Liver (tissue), 9 donors: Measurements from ENCODE around the gene GPD2. TPM values are rescaled to one million over a fixed set of nuclear protein-coding genes. Genes with fewer than 3 reads are reported as not detected.

Experiments used
- DNase-seq: peaks from one replicate; pipeline ENCODE4 v3.0.0-alpha.2; 2017; ENCODE audit warnings: low spot score
- H3K27ac ChIP-seq, 2 donors: one replicate each; pipeline ENCODE4 v1.7.0; 2013; ENCODE audit warnings: inconsistent platforms in 2 of 2, low read length in 2 of 2, control low read depth in 1 of 2, low read depth in 1 of 2, mild to moderate bottlenecking in 1 of 2
- H3K27me3 ChIP-seq, 4 donors: one replicate each; pipeline versions ENCODE4 v1.6.1 to v1.7.0; 2013; ENCODE audit warnings: low read length in 3 of 4, inconsistent platforms in 1 of 4, mild to moderate bottlenecking in 1 of 4, moderate library complexity in 1 of 4; ENCODE audit not compliant: control insufficient read depth in 4 of 4, insufficient read depth in 4 of 4
- H3K36me3 ChIP-seq, 4 donors: one replicate each; pipeline versions ENCODE4 v1.6.1 to v1.7.0; 2013; ENCODE audit warnings: low read length in 3 of 4, mild to moderate bottlenecking in 3 of 4, low read depth in 1 of 4, moderate library complexity in 1 of 4; ENCODE audit not compliant: control insufficient read depth in 4 of 4, insufficient read depth in 3 of 4
- H3K4me1 ChIP-seq, 4 donors: one replicate each; pipeline versions ENCODE4 v1.6.1 to v1.7.0; 2013; ENCODE audit warnings: low read length in 3 of 4, mild to moderate bottlenecking in 3 of 4, moderate library complexity in 1 of 4; ENCODE audit not compliant: control insufficient read depth in 4 of 4, insufficient read depth in 4 of 4
- H3K4me3 ChIP-seq, 3 donors: one replicate each; pipeline versions ENCODE4 v1.6.1 to v1.7.0; 2013; ENCODE audit warnings: low read length in 3 of 3, control low read depth in 1 of 3, low read depth in 1 of 3, mild to moderate bottlenecking in 1 of 3
- H3K9ac ChIP-seq, 2 donors: one replicate each; pipeline ENCODE4 v1.7.0; 2013; ENCODE audit warnings: low read length in 2 of 2, mild to moderate bottlenecking in 2 of 2, moderate library complexity in 2 of 2, control low read depth in 1 of 2, low read depth in 1 of 2
- H3K9me3 ChIP-seq, 4 donors: one replicate each; pipeline versions ENCODE4 v1.6.1 to v1.7.0; 2013; ENCODE audit warnings: low read length in 3 of 4; ENCODE audit not compliant: control insufficient read depth in 4 of 4
- EGR1 ChIP-seq, 2 donors: IDR thresholded peaks; 2 replicates each; pipeline ENCODE4 v1.6.1; 2016 to 2018; ENCODE audit warnings: antibody characterized with exemption in 2 of 2, low read depth in 2 of 2
- FOXA2 ChIP-seq: IDR thresholded peaks from 2 replicates; pipeline ENCODE4 v1.6.1; 2016; ENCODE audit warnings: antibody characterized with exemption
- HNF4A ChIP-seq, 2 donors: conservative IDR thresholded peaks; 2 replicates each; pipeline ENCODE4 v1.6.1; 2016; ENCODE audit warnings: antibody characterized with exemption in 2 of 2, mild to moderate bottlenecking in 2 of 2
- HNF4G ChIP-seq: IDR thresholded peaks from 2 replicates; pipeline ENCODE4 v1.6.1; 2016; ENCODE audit warnings: antibody characterized with exemption
- JUND ChIP-seq, 2 donors: IDR thresholded peaks; 2 replicates each; pipeline ENCODE4 v1.6.1; 2016; ENCODE audit warnings: antibody characterized with exemption in 2 of 2
- NR2F2 ChIP-seq: IDR thresholded peaks from 2 replicates; pipeline ENCODE4 v1.6.1; 2016; ENCODE audit warnings: antibody characterized with exemption
- RXRA ChIP-seq, 2 donors: IDR thresholded peaks; 2 replicates each; pipeline ENCODE4 v1.6.1; 2017 to 2018; ENCODE audit warnings: antibody characterized with exemption in 2 of 2, mild to moderate bottlenecking in 1 of 2
- SP1 ChIP-seq: IDR thresholded peaks from 2 replicates; pipeline ENCODE4 v1.6.1; 2018; ENCODE audit warnings: antibody characterized with exemption, mild to moderate bottlenecking
- TAF1 ChIP-seq: conservative IDR thresholded peaks from 2 replicates; pipeline ENCODE4 v1.6.1; 2016; ENCODE audit warnings: antibody characterized with exemption, mild to moderate bottlenecking
- WGBS: extraction: QIAGEN DNeasy Blood & Tissue Kit; methylation state at CpG from one replicate; pipeline ENCODE4 v1.1.7; 2013; 5-methylcytosine and 5-hydroxymethylcytosine counted together
- polyA plus RNA-seq, 2 donors: library from polyadenylated mRNA; stranded (reverse) in 1 of 2; unstranded in 1 of 2; fragments of 200-250 nt in 1 of 2; fragments of >200 nt in 1 of 2; fragmentation: Nextera tagmentation in 1 of 2; extraction: Ambion mirVana in 1 of 2; gene quantifications; one replicate each; pipeline versions ENCODE4 v1.2.1 to v1.2.3, GENCODE V29; 2013 to 2015
- total RNA-seq, 2 donors: library from RNA; depleted of rRNA; stranded (reverse); fragments of >200 nt; gene quantifications; one replicate each; pipeline ENCODE4 v1.2.3, GENCODE V29; 2014
- TF ChIP-seq, protein P1 (sequence below): fragments of 150-350 bp; IDR thresholded peaks from 2 replicates; pipeline ENCODE4 v1.5.1; 2017; ENCODE audit warnings: improper control_type of control experiment, low read depth, low read length; ENCODE audit not compliant: missing input control
- TF ChIP-seq, protein P2 (sequence below): IDR thresholded peaks from 2 replicates; pipeline ENCODE4 v1.6.1; 2016; ENCODE audit warnings: antibody characterized with exemption
- TF ChIP-seq, protein P3 (sequence below): IDR thresholded peaks from 2 replicates; pipeline ENCODE4 v1.6.1; 2016; ENCODE audit warnings: antibody characterized with exemption, mild to moderate bottlenecking
- TF ChIP-seq, protein P4 (sequence below): IDR thresholded peaks from 2 replicates; pipeline ENCODE4 v1.6.1; 2016; ENCODE audit warnings: antibody characterized with exemption
- donor health status: healthy.
- donor health status: healthy.
- donor health status: healthy.
- donor health status: healthy.
- donor health status: healthy.

GPD2 gene
- total and polyA plus RNA-seq, 4 donors: 1.4 to 14.3 (median 6.1) TPM

DNA sequence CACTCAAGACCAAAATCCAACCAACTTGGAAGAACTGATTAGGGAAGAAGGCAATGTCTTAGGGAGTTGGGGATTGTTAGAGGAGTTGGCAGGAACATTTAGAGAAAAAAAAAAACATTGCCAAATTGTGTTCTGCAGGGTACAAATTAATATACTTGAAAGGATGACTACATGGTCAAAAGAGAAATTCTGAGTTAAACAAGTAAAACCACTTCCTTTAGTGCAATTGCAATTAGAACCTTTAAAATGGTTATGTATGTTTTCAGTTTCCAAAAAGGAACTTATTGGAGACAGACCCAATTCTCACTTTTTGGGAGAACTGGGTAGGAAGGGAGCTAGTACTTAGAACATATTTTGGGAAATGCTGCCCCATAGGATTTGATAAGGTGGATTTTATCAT, 137.9 kb downstream of the GPD2 start:
- Histone ChIP-seq H3K4me3 (no peak overlapping the region), H3K4me1 (no peaks in the 10 kb centered on the region), H3K9ac (no peak overlapping the region), H3K36me3 (peaks cover 0 to 2% (median 0%) of the 10 kb centered on the region in 4 donors), H3K27me3 (no peaks in the 10 kb centered on the region), H3K9me3 (no peaks in the 10 kb centered on the region), H3K27ac (no peak overlapping the region)
- no peak for DNase-seq
- no peak for TF ChIP-seq HNF4G
- TF ChIP-seq NR2F2: no peak
- TF ChIP-seq, protein P1, sequence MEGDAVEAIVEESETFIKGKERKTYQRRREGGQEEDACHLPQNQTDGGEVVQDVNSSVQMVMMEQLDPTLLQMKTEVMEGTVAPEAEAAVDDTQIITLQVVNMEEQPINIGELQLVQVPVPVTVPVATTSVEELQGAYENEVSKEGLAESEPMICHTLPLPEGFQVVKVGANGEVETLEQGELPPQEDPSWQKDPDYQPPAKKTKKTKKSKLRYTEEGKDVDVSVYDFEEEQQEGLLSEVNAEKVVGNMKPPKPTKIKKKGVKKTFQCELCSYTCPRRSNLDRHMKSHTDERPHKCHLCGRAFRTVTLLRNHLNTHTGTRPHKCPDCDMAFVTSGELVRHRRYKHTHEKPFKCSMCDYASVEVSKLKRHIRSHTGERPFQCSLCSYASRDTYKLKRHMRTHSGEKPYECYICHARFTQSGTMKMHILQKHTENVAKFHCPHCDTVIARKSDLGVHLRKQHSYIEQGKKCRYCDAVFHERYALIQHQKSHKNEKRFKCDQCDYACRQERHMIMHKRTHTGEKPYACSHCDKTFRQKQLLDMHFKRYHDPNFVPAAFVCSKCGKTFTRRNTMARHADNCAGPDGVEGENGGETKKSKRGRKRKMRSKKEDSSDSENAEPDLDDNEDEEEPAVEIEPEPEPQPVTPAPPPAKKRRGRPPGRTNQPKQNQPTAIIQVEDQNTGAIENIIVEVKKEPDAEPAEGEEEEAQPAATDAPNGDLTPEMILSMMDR: no peak
- TF ChIP-seq, protein P2, sequence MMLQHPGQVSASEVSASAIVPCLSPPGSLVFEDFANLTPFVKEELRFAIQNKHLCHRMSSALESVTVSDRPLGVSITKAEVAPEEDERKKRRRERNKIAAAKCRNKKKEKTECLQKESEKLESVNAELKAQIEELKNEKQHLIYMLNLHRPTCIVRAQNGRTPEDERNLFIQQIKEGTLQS: no peak
- TF ChIP-seq JUND (IDR thresholded peaks at IDR 0.05): no peak
- TF ChIP-seq, protein P3, sequence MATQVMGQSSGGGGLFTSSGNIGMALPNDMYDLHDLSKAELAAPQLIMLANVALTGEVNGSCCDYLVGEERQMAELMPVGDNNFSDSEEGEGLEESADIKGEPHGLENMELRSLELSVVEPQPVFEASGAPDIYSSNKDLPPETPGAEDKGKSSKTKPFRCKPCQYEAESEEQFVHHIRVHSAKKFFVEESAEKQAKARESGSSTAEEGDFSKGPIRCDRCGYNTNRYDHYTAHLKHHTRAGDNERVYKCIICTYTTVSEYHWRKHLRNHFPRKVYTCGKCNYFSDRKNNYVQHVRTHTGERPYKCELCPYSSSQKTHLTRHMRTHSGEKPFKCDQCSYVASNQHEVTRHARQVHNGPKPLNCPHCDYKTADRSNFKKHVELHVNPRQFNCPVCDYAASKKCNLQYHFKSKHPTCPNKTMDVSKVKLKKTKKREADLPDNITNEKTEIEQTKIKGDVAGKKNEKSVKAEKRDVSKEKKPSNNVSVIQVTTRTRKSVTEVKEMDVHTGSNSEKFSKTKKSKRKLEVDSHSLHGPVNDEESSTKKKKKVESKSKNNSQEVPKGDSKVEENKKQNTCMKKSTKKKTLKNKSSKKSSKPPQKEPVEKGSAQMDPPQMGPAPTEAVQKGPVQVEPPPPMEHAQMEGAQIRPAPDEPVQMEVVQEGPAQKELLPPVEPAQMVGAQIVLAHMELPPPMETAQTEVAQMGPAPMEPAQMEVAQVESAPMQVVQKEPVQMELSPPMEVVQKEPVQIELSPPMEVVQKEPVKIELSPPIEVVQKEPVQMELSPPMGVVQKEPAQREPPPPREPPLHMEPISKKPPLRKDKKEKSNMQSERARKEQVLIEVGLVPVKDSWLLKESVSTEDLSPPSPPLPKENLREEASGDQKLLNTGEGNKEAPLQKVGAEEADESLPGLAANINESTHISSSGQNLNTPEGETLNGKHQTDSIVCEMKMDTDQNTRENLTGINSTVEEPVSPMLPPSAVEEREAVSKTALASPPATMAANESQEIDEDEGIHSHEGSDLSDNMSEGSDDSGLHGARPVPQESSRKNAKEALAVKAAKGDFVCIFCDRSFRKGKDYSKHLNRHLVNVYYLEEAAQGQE: no peak
- no peak for TF ChIP-seq TAF1
- no peak for TF ChIP-seq FOXA2
- TF ChIP-seq, protein P4, sequence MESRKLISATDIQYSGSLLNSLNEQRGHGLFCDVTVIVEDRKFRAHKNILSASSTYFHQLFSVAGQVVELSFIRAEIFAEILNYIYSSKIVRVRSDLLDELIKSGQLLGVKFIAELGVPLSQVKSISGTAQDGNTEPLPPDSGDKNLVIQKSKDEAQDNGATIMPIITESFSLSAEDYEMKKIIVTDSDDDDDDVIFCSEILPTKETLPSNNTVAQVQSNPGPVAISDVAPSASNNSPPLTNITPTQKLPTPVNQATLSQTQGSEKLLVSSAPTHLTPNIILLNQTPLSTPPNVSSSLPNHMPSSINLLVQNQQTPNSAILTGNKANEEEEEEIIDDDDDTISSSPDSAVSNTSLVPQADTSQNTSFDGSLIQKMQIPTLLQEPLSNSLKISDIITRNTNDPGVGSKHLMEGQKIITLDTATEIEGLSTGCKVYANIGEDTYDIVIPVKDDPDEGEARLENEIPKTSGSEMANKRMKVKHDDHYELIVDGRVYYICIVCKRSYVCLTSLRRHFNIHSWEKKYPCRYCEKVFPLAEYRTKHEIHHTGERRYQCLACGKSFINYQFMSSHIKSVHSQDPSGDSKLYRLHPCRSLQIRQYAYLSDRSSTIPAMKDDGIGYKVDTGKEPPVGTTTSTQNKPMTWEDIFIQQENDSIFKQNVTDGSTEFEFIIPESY: no peak
- TF ChIP-seq EGR1 (IDR thresholded peaks at IDR 0.05; ENCODE audit: low read depth in 2 of 2): no peak
- TF ChIP-seq HNF4A (conservative IDR thresholded peaks at IDR 0.05): no peak
- no peak for TF ChIP-seq RXRA (IDR thresholded peaks at IDR 0.05)
- TF ChIP-seq SP1: no peak

DNA sequence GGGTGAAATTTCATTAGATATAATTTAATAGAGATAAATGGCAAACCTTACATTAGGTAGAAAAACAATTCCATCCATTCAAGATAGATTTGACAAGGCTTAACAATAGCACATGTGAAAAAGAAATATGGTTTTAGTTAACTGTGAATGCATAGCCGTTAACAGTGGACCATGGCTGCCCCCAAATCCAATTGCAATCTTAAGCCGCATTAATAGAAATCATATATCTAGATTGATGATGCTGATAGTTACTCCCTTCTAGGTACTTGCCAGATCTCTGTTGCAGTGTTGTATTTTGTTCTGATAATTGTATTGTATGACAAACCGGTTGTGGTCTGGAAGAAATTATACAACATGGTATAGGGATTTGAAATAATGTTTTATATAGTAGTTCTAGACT, 139.8 kb downstream of the GPD2 start:
- H3K9me3 ChIP-seq: no peaks in the 10 kb centered on the region
- H3K27ac ChIP-seq: no peak overlapping the region
- H3K4me3 ChIP-seq: no peak overlapping the region
- H3K4me1 ChIP-seq: no peaks in the 10 kb centered on the region
- H3K36me3 ChIP-seq: peaks cover 0 to 3% (median 0%) of the 10 kb centered on the region in 4 donors
- TF ChIP-seq TAF1 (no peak), EGR1 (IDR thresholded peaks at IDR 0.05; ENCODE audit: low read depth in 2 of 2) (no peak)
- TF ChIP-seq, protein P1: no peak
- WGBS: 65% methylated on average over 3 of the region's 3 CpGs
- no peak overlapping the region for H3K9ac ChIP-seq
- no peak for DNase-seq
- H3K27me3 ChIP-seq: no peaks in the 10 kb centered on the region
